GM23338 (cell line): ENCODE data around the gene CYYR1. TPM values are rescaled to one million over a fixed set of nuclear protein-coding genes. Genes with fewer than 3 reads are reported as not detected.

Experiments used
- ATAC-seq: fragments of 200-7000 bp; cut with Tn5 transposase; 3 replicates; pipeline ENCODE4 v1.9.1; 2020
- DNase-seq: peaks from one replicate; pipeline ENCODE4 v3.0.0-alpha.2; 2015; ENCODE audit warnings: low spot score
- H2AFZ ChIP-seq: fragments of 200-600 bp; sonication (generic); 2 replicates; pipeline ENCODE4 v1.8.0; 2016; ENCODE audit warnings: antibody characterized with exemption, mild to moderate bottlenecking, moderate library complexity
- H3F3A ChIP-seq: fragments of 200-600 bp; sonication (generic); replicated peaks from 2 replicates; pipeline ENCODE4 v1.8.0; 2017; ENCODE audit warnings: antibody characterized with exemption, mixed run types, low read depth
- H3K27ac ChIP-seq: fragments of 200-600 bp; sonication (generic); 2 replicates; pipeline ENCODE4 v1.6.1; 2016; ENCODE audit warnings: low read depth
- H3K27me3 ChIP-seq: fragments of 200-600 bp; sonication (generic); 2 replicates; pipeline ENCODE4 v1.8.0; 2016; ENCODE audit warnings: mild to moderate bottlenecking, mixed run types, moderate library complexity; ENCODE audit not compliant: insufficient read depth
- H3K36me3 ChIP-seq: fragments of 200-600 bp; sonication (generic); 2 replicates; pipeline ENCODE4 v1.8.0; 2016; ENCODE audit warnings: mild to moderate bottlenecking; ENCODE audit not compliant: insufficient read depth
- H3K4me1 ChIP-seq: fragments of 200-600 bp; sonication (generic); 2 replicates; pipeline ENCODE4 v1.8.0; 2016; ENCODE audit warnings: mild to moderate bottlenecking, moderate library complexity; ENCODE audit not compliant: insufficient read depth
- H3K4me2 ChIP-seq: fragments of 200-600 bp; sonication (generic); 2 replicates; pipeline ENCODE4 v1.7.1; 2017; ENCODE audit warnings: mixed run types
- H3K4me3 ChIP-seq: fragments of 200-600 bp; sonication (generic); 2 replicates; pipeline ENCODE4 v1.6.1; 2016; ENCODE audit warnings: mixed run types
- H3K79me2 ChIP-seq: fragments of 200-600 bp; sonication (generic); replicated peaks from 2 replicates; pipeline ENCODE4 v1.8.0; 2017; ENCODE audit warnings: mild to moderate bottlenecking; ENCODE audit not compliant: insufficient read depth
- H3K9me2 ChIP-seq: fragments of 200-600 bp; sonication (generic); 2 replicates; pipeline ENCODE4 v1.8.0; 2017; ENCODE audit not compliant: insufficient read depth
- H4K20me1 ChIP-seq: fragments of 200-600 bp; sonication (generic); replicated peaks from 2 replicates; pipeline ENCODE4 v1.8.0; 2017; ENCODE audit warnings: mild to moderate bottlenecking; ENCODE audit not compliant: insufficient read depth
- H3K27ac Mint-ChIP-seq: 2 replicates; pipeline ENCODE4 v1.8.0; 2020; ENCODE audit warnings: inconsistent platforms, mild to moderate bottlenecking, moderate library complexity, mixed read lengths
- H3K27me3 Mint-ChIP-seq: 3 replicates; pipeline ENCODE4 v1.8.0; 2022; ENCODE audit warnings: low read depth, mild to moderate bottlenecking, moderate library complexity, mixed read lengths, inconsistent platforms; ENCODE audit not compliant: insufficient read depth, poor library complexity
- H3K36me3 Mint-ChIP-seq: 3 replicates; pipeline ENCODE4 v1.8.0; 2021; ENCODE audit warnings: low read depth, mild to moderate bottlenecking, inconsistent platforms, moderate library complexity, mixed read lengths
- H3K4me1 Mint-ChIP-seq: 3 replicates; pipeline ENCODE4 v1.8.0; 2020; ENCODE audit warnings: mild to moderate bottlenecking, inconsistent platforms, mixed read lengths
- H3K4me3 Mint-ChIP-seq: 3 replicates; pipeline ENCODE4 v1.8.0; 2021; ENCODE audit warnings: moderate library complexity, mild to moderate bottlenecking, inconsistent platforms, mixed read lengths
- H3K9me3 Mint-ChIP-seq: 3 replicates; pipeline ENCODE4 v1.8.0; 2020; ENCODE audit warnings: moderate library complexity, mild to moderate bottlenecking, inconsistent platforms, mixed read lengths
- CTCF ChIP-seq, 2 experiments: fragments of 200-600 bp in 1 of 2; sonication (generic) in 1 of 2; conservative IDR thresholded peaks; 2 replicates each; pipeline versions ENCODE4 v1.5.1 to v1.6.1; 2016 to 2017; ENCODE audit warnings: antibody characterized with exemption in 2 of 2, low read depth in 2 of 2, mild to moderate bottlenecking in 2 of 2, moderate library complexity in 1 of 2
- EZH2phosphoT487 ChIP-seq: fragments of 200-600 bp; sonication (generic); IDR thresholded peaks from one replicate; pipeline ENCODE4 v1.8.1; 2018; ENCODE audit warnings: antibody characterized with exemption; ENCODE audit not compliant: unreplicated experiment
- POLR2AphosphoS5 ChIP-seq: IDR thresholded peaks from 2 replicates; pipeline ENCODE4 v1.6.1; 2016; ENCODE audit warnings: antibody characterized with exemption, low read depth
- REST ChIP-seq: IDR thresholded peaks from one replicate; pipeline ENCODE4 v1.6.1; 2018; ENCODE audit warnings: antibody characterized with exemption; ENCODE audit not compliant: unreplicated experiment
- ZNF331 ChIP-seq: fragments of 250-450 bp; sonication (Bioruptor Pico); IDR thresholded peaks from 2 replicates; pipeline ENCODE4 v1.5.0; 2020; ENCODE audit warnings: low read depth, mild to moderate bottlenecking, moderate library complexity
- ZNF462 ChIP-seq: fragments of 250-450 bp; sonication (Bioruptor Pico); IDR thresholded peaks from 2 replicates; pipeline ENCODE4 v1.5.0; 2020; ENCODE audit warnings: mild to moderate bottlenecking, moderate library complexity
- polyA plus RNA-seq: library from polyadenylated mRNA; unstranded; fragments of >200 nt; fragmentation: Nextera tagmentation; extraction: Ambion mirVana; gene quantifications from 2 replicates; pipeline ENCODE4 v1.2.1, GENCODE V29; 2016
- total RNA-seq: library from RNA; depleted of rRNA; stranded (reverse); fragments of >200 nt; shearing (Covaris generic); gene quantifications from 2 replicates; pipeline ENCODE4 v1.2.3, GENCODE V29; 2014

CYYR1 gene
- total and polyA plus RNA-seq, 2 experiments from 2014 or later, result 23.8 to 25.4 TPM

GRCh38 chr21:26503414-26503813, 69.7 kb downstream of the CYYR1 start:
- no peak overlapping the region for H3K27ac Mint-ChIP-seq
- Histone ChIP-seq H3K9me2 (no peaks in the 10 kb centered on the region), H3K27ac (no peak overlapping the region), H3K36me3 (no peaks in the 10 kb centered on the region), H3F3A (no peaks in the 10 kb centered on the region), H3K4me2 (no peak overlapping the region), H3K79me2 (0 out of 2 replicates have a peak, but pooled peaks cover 9% of the 10 kb centered on the region), H3K27me3 (no peaks in the 10 kb centered on the region), H4K20me1 (no peaks in the 10 kb centered on the region), H2AFZ (no peak overlapping the region), H3K4me1 (no peaks in the 10 kb centered on the region), H3K4me3 (no peak overlapping the region)
- ATAC-seq (no peak), DNase-seq (no peak)
- H3K4me1 Mint-ChIP-seq, result no peaks in the 10 kb centered on the region
- no peak overlapping the region for H3K4me3 Mint-ChIP-seq
- TF ChIP-seq POLR2AphosphoS5, result no peak
- H3K9me3 Mint-ChIP-seq, result peaks cover 10% of the 10 kb centered on the region
- H3K27me3 Mint-ChIP-seq, result no peaks in the 10 kb centered on the region
- peaks cover 22% of the 10 kb centered on the region for H3K36me3 Mint-ChIP-seq

GRCh38 chr21:26501495-26502021, 71.5 kb downstream of the CYYR1 start:
- H3K79me2 ChIP-seq, result no peaks in the 10 kb centered on the region
- H3K9me2 ChIP-seq, result no peaks in the 10 kb centered on the region
- no peak overlapping the region for H3K4me3 ChIP-seq
- no peak overlapping the region for H2AFZ ChIP-seq
- Mint-ChIP-seq H3K4me1 (no peaks in the 10 kb centered on the region), H3K36me3 (peaks cover 25% of the 10 kb centered on the region), H3K9me3 (peaks cover 13% of the 10 kb centered on the region), H3K4me3 (no peak overlapping the region), H3K27ac (no peak overlapping the region), H3K27me3 (no peaks in the 10 kb centered on the region)
- no peak overlapping the region for H3K4me2 ChIP-seq
- H3K36me3 ChIP-seq, result no peaks in the 10 kb centered on the region
- H3K27ac ChIP-seq, result no peak overlapping the region
- no peak for DNase-seq
- no peaks in the 10 kb centered on the region for H3F3A ChIP-seq
- no peaks in the 10 kb centered on the region for H3K4me1 ChIP-seq
- no peaks in the 10 kb centered on the region for H3K27me3 ChIP-seq
- TF ChIP-seq ZNF462, result no peak
- no peak for TF ChIP-seq REST
- TF ChIP-seq EZH2phosphoT487, result no peak
- no peak for TF ChIP-seq CTCF (conservative IDR thresholded peaks at IDR 0.05; ENCODE audit: low read depth in 2 of 2)
- TF ChIP-seq ZNF331, result no peak
- no peaks in the 10 kb centered on the region for H4K20me1 ChIP-seq
- ATAC-seq, result no peak
